WTC11 (cell line): Measurements from ENCODE around the gene MLST8. TPM values are rescaled to one million over a fixed set of nuclear protein-coding genes. Genes with fewer than 3 reads are reported as not detected.

Experiments used
- ATAC-seq: fragments of 200-7000 bp; cut with Tn5 transposase; 2 replicates; pipeline ENCODE4 v1.10.0; 2021; ENCODE audit warnings: mild to moderate bottlenecking, moderate library complexity
- CTCF ChIA-PET: fragments of 300-600 bp; sonication (Branson Sonifier 250); formaldehyde crosslinking; loops from one replicate; lab custom pipeline; 2021; ENCODE audit warnings: antibody characterized with exemption; lab: Charles Lee
- POLR2A ChIA-PET: fragments of 350-600 bp; sonication (Branson Sonifier 250); formaldehyde crosslinking; loops from one replicate; lab custom pipeline; 2021; ENCODE audit warnings: antibody characterized with exemption; lab: Charles Lee
- DNase-seq: peaks from one replicate; pipeline ENCODE4 v3.0.0; 2021; ENCODE audit warnings: low spot score
- H3K27ac Mint-ChIP-seq: 2 replicates; pipeline ENCODE4 v1.8.0; 2021; ENCODE audit warnings: mixed read lengths
- H3K27me3 Mint-ChIP-seq: 2 replicates; pipeline ENCODE4 v1.8.0; 2021; ENCODE audit warnings: low read depth, mild to moderate bottlenecking, moderate library complexity, mixed read lengths
- H3K36me3 Mint-ChIP-seq: 2 replicates; pipeline ENCODE4 v1.8.0; 2021; ENCODE audit warnings: mixed read lengths
- H3K4me1 Mint-ChIP-seq: 2 replicates; pipeline ENCODE4 v1.8.0; 2022; ENCODE audit warnings: mixed read lengths
- H3K4me3 Mint-ChIP-seq: 2 replicates; pipeline ENCODE4 v1.8.0; 2021; ENCODE audit warnings: mild to moderate bottlenecking, moderate library complexity, mixed read lengths
- H3K9me3 Mint-ChIP-seq: 2 replicates; pipeline ENCODE4 v1.8.0; 2021; ENCODE audit warnings: mixed read lengths
- CBFB ChIP-seq: sonication (generic); formaldehyde crosslinking; IDR thresholded peaks from 2 replicates; pipeline ENCODE4 v1.8.1; 2022; ENCODE audit warnings: mild to moderate bottlenecking, low read depth, missing genetic modification reagents
- E2F1 ChIP-seq: sonication (generic); formaldehyde crosslinking; IDR thresholded peaks from 2 replicates; pipeline ENCODE4 v1.8.0; 2022; ENCODE audit warnings: mild to moderate bottlenecking, missing genetic modification reagents
- ELF4 ChIP-seq: sonication (generic); formaldehyde crosslinking; IDR thresholded peaks from 2 replicates; pipeline ENCODE4 v1.8.1; 2022; ENCODE audit warnings: low read depth, mild to moderate bottlenecking, moderate library complexity, missing genetic modification reagents
- ESRRA ChIP-seq: sonication (generic); formaldehyde crosslinking; IDR thresholded peaks from 2 replicates; pipeline ENCODE4 v1.8.1; 2022; ENCODE audit warnings: mild to moderate bottlenecking, missing genetic modification reagents, borderline replicate concordance
- FOXP1 ChIP-seq: sonication (generic); formaldehyde crosslinking; IDR thresholded peaks from 2 replicates; pipeline ENCODE4 v1.8.0; 2022; ENCODE audit warnings: missing genetic modification reagents, mild to moderate bottlenecking, moderate library complexity, borderline replicate concordance
- FOXP4 ChIP-seq: sonication (generic); formaldehyde crosslinking; IDR thresholded peaks from 2 replicates; pipeline ENCODE4 v1.8.0; 2022; ENCODE audit warnings: mild to moderate bottlenecking, missing genetic modification reagents
- GTF2I ChIP-seq: fragments of 250-450 bp; sonication (Bioruptor Pico); conservative IDR thresholded peaks from 2 replicates; pipeline ENCODE4 v1.4.0; 2021; ENCODE audit warnings: mild to moderate bottlenecking
- MYBL2 ChIP-seq: sonication (generic); formaldehyde crosslinking; IDR thresholded peaks from 2 replicates; pipeline ENCODE4 v1.8.1; 2023; ENCODE audit warnings: mild to moderate bottlenecking, moderate library complexity, missing genetic modification reagents
- NFYB ChIP-seq: sonication (generic); formaldehyde crosslinking; conservative IDR thresholded peaks from 2 replicates; pipeline ENCODE4 v1.8.0; 2022; ENCODE audit warnings: low read depth, missing genetic modification reagents
- USF1 ChIP-seq: sonication (generic); formaldehyde crosslinking; IDR thresholded peaks from 2 replicates; pipeline ENCODE4 v1.8.0; 2022; ENCODE audit warnings: mild to moderate bottlenecking, missing genetic modification reagents
- ZNF138 ChIP-seq: sonication (generic); formaldehyde crosslinking; conservative IDR thresholded peaks from 2 replicates; pipeline ENCODE4 v1.8.1; 2022; ENCODE audit warnings: mild to moderate bottlenecking, moderate library complexity, missing genetic modification reagents
- ZNF281 ChIP-seq: sonication (generic); formaldehyde crosslinking; IDR thresholded peaks from 2 replicates; pipeline ENCODE4 v1.8.0; 2023; ENCODE audit warnings: mild to moderate bottlenecking, missing genetic modification reagents
- ZNF317 ChIP-seq: sonication (generic); formaldehyde crosslinking; IDR thresholded peaks from 2 replicates; pipeline ENCODE4 v1.8.1; 2023; ENCODE audit warnings: low read depth, mild to moderate bottlenecking, moderate library complexity, missing genetic modification reagents, borderline replicate concordance
- total RNA-seq: library from RNA; stranded (reverse); gene quantifications from 3 replicates; pipeline ENCODE4 v1.2.3, GENCODE V29; 2021
- TF ChIP-seq, protein P1 (sequence below): sonication (generic); formaldehyde crosslinking; IDR thresholded peaks from 2 replicates; pipeline ENCODE4 v1.8.1; 2022; ENCODE audit warnings: mild to moderate bottlenecking, missing genetic modification reagents, moderate library complexity, borderline replicate concordance
- TF ChIP-seq, protein P2 (sequence below): sonication (generic); formaldehyde crosslinking; IDR thresholded peaks from 2 replicates; pipeline ENCODE4 v1.8.1; 2022; ENCODE audit warnings: low read depth, mild to moderate bottlenecking, moderate library complexity, missing genetic modification reagents, borderline replicate concordance

Gene MLST8
- total RNA-seq, 1 experiment from 2014 or later = 71.6 TPM

DNA sequence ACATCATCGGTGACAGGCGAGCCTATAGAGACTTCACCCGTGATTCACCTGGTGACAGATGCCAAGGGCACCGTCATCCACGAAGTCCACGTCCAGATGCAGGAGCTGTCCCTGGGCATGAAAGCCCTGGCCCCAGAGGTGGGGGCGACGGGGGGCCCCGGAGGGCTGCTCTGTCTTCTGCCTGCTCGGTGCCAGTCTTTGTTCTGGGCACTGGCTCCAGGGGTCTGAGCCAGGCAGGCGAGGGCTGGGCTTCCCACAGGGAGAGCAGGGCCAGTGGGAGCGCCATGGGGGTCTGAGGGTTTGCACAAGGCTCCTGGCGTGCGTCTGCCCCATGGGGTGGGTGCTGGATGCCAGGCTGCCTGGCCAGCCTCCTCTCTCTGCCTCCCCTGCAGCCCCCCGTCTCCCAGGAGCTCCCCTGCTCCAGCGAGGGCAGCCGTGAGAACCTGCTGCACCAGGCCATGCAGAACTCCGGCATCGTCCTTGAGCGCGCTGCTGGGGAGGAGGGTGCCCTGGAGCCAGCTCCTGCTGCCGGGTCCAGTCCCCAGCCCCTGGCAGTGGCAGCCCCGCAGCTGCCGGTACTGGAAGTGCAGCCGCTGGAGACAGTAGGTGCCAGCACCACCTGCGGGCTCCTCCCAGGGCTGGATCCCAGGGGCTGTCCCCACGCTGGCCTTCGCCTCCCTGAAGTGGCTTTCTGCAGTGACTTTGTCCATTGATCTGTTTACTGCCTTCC lies 28.0 kb downstream of the MLST8 start:
- no peak overlapping the region for H3K27ac Mint-ChIP-seq
- POLR2A ChIA-PET = no interaction called here
- H3K36me3 Mint-ChIP-seq = peaks cover 3% of the 10 kb centered on the region; the same call in 1 of the 2 replicates
- no peaks in the 10 kb centered on the region for H3K9me3 Mint-ChIP-seq
- H3K27me3 Mint-ChIP-seq = peaks cover 16% of the 10 kb centered on the region
- ATAC-seq (no peak), DNase-seq (no peak)
- CTCF ChIA-PET = no interaction called here
- H3K4me3 Mint-ChIP-seq = no peak overlapping the region
- no peak for TF ChIP-seq MYBL2 (CRISPR knock-in tag)
- H3K4me1 Mint-ChIP-seq = no peaks in the 10 kb centered on the region

- Mint-ChIP-seq H3K9me3 (no peaks in the 10 kb centered on the region), H3K36me3 (peaks cover 3% of the 10 kb centered on the region; the same call in 1 of the 2 replicates), H3K4me3 (no peak overlapping the region), H3K4me1 (no peaks in the 10 kb centered on the region), H3K27ac (no peak overlapping the region), H3K27me3 (peaks cover 16% of the 10 kb centered on the region)
- CTCF ChIA-PET = no interaction called here
- ATAC-seq (no peak), DNase-seq (no peak)
- POLR2A ChIA-PET = interaction anchor here (0.6 kb wide), 1 partner anchor 1559 kb away, joined by 3 read pairs; no protein-coding TSS in a partner anchor
- TF ChIP-seq FOXP4 (CRISPR knock-in tag) (no peak), USF1 (CRISPR knock-in tag) (no peak), ESRRA (CRISPR knock-in tag) (no peak), E2F1 (no peak), ZNF138 (CRISPR knock-in tag) (no peak), ZNF281 (CRISPR knock-in tag) (no peak), ZNF317 (CRISPR knock-in tag) (no peak), ELF4 (CRISPR knock-in tag) (no peak), FOXP1 (CRISPR knock-in tag) (no peak), GTF2I (CRISPR knock-in tag) (no peak), NFYB (CRISPR knock-in tag) (no peak), CBFB (CRISPR knock-in tag) (no peak)
- TF ChIP-seq, protein P1, sequence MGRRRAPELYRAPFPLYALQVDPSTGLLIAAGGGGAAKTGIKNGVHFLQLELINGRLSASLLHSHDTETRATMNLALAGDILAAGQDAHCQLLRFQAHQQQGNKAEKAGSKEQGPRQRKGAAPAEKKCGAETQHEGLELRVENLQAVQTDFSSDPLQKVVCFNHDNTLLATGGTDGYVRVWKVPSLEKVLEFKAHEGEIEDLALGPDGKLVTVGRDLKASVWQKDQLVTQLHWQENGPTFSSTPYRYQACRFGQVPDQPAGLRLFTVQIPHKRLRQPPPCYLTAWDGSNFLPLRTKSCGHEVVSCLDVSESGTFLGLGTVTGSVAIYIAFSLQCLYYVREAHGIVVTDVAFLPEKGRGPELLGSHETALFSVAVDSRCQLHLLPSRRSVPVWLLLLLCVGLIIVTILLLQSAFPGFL (CRISPR knock-in tag) = no peak
- TF ChIP-seq, protein P2, sequence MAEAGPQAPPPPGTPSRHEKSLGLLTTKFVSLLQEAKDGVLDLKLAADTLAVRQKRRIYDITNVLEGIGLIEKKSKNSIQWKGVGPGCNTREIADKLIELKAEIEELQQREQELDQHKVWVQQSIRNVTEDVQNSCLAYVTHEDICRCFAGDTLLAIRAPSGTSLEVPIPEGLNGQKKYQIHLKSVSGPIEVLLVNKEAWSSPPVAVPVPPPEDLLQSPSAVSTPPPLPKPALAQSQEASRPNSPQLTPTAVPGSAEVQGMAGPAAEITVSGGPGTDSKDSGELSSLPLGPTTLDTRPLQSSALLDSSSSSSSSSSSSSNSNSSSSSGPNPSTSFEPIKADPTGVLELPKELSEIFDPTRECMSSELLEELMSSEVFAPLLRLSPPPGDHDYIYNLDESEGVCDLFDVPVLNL (CRISPR knock-in tag) = no peak
Measured at GRCh38 chr16:2233872-2234812, 28.9 kb downstream of the MLST8 start.
